ENCODE results near the gene SGCD.

- TF ChIP-seq CTCF (IDR thresholded peaks at IDR 0.05) (no peak), POLR2A (IDR thresholded peaks at IDR 0.05) (no peak)
Measured at GRCh38 chr5:156356238-156356637, 29.3 kb downstream of the SGCD start.

All from transverse colon (tissue), 3 donors.